Astrocyte (in vitro differentiated cells and primary cell): ENCODE data around the gene NAALADL1. TPM values are rescaled to one million over a fixed set of nuclear protein-coding genes. Genes with fewer than 3 reads are reported as not detected.
A peak's percentile ranks its signal among the peaks of the same experiment; 100 is the strongest.

Experiments
- DNase-seq: peaks from one replicate; pipeline ENCODE4 v3.0.0-alpha.2; 2010; ENCODE audit warnings: low read depth
- FAIRE-seq: peaks from 2 replicates; lab custom pipeline; 2011; peaks lifted over from hg19 to GRCh38; lab: Jason Lieb, UNC
- H2AFZ ChIP-seq: 2 replicates; pipeline ENCODE4 v1.6.0; 2012; ENCODE audit warnings: low read depth, low read length, inconsistent platforms
- H3K27ac ChIP-seq: 2 replicates; pipeline ENCODE4 v1.5.1; 2011; ENCODE audit warnings: low read depth, low read length, inconsistent platforms
- H3K27me3 ChIP-seq: 2 replicates; pipeline ENCODE4 v1.6.0; 2011; ENCODE audit warnings: low read length, inconsistent platforms; ENCODE audit not compliant: insufficient read depth
- H3K36me3 ChIP-seq: 2 replicates; pipeline ENCODE4 v1.5.1; 2011; ENCODE audit warnings: low read length, inconsistent platforms; ENCODE audit not compliant: insufficient read depth
- H3K4me1 ChIP-seq: 2 replicates; pipeline ENCODE4 v1.5.1; 2011; ENCODE audit warnings: low read length, inconsistent platforms; ENCODE audit not compliant: insufficient read depth
- H3K4me2 ChIP-seq: 2 replicates; pipeline ENCODE4 v1.6.0; 2012; ENCODE audit warnings: low read length, inconsistent platforms
- H3K4me3 ChIP-seq: 2 replicates; pipeline ENCODE4 v1.5.1; 2011; ENCODE audit warnings: low read depth, mild to moderate bottlenecking, low read length, inconsistent platforms; ENCODE audit not compliant: insufficient read depth
- H3K79me2 ChIP-seq: 2 replicates; pipeline ENCODE4 v1.6.0; 2012; ENCODE audit warnings: mild to moderate bottlenecking, low read length, inconsistent platforms; ENCODE audit not compliant: insufficient read depth
- H3K9ac ChIP-seq: 2 replicates; pipeline ENCODE4 v1.6.0; 2012; ENCODE audit warnings: mild to moderate bottlenecking, low read length, inconsistent platforms
- H3K9me3 ChIP-seq: 2 replicates; pipeline ENCODE4 v1.5.1; 2012; ENCODE audit warnings: low read depth, mild to moderate bottlenecking, low read length, inconsistent platforms; ENCODE audit not compliant: insufficient read depth
- H4K20me1 ChIP-seq: 2 replicates; pipeline ENCODE4 v1.6.0; 2012; ENCODE audit warnings: low read length, inconsistent platforms; ENCODE audit not compliant: insufficient read depth
- H3K27ac Mint-ChIP-seq: one replicate; pipeline ENCODE4 v1.8.0; 2021; ENCODE audit warnings: mild to moderate bottlenecking, mixed read lengths; ENCODE audit not compliant: unreplicated experiment
- H3K27me3 Mint-ChIP-seq: one replicate; pipeline ENCODE4 v1.8.0; 2021; ENCODE audit warnings: low read depth, mixed read lengths; ENCODE audit not compliant: unreplicated experiment
- H3K36me3 Mint-ChIP-seq: one replicate; pipeline ENCODE4 v1.8.0; 2021; ENCODE audit warnings: low read depth, mixed read lengths; ENCODE audit not compliant: unreplicated experiment
- H3K4me1 Mint-ChIP-seq: one replicate; pipeline ENCODE4 v1.8.0; 2021; ENCODE audit warnings: low read depth, mixed read lengths; ENCODE audit not compliant: unreplicated experiment
- H3K4me3 Mint-ChIP-seq: one replicate; pipeline ENCODE4 v1.8.0; 2021; ENCODE audit warnings: mild to moderate bottlenecking, moderate library complexity, mixed read lengths; ENCODE audit not compliant: unreplicated experiment
- H3K9me3 Mint-ChIP-seq: one replicate; pipeline ENCODE4 v1.8.0; 2021; ENCODE audit warnings: mild to moderate bottlenecking, mixed read lengths; ENCODE audit not compliant: unreplicated experiment
- EZH2 ChIP-seq: IDR thresholded peaks from 2 replicates; pipeline ENCODE4 v1.6.1; 2012; ENCODE audit warnings: mild to moderate bottlenecking, low read length, inconsistent platforms; ENCODE audit not compliant: insufficient read depth
- microRNA-seq: library from miRNA; unstranded; fragments of <30 nt; microRNA quantifications from one replicate; pipeline ENCODE4 v1.2.0, GENCODE V29; 2020
- total RNA-seq: library from RNA; stranded (reverse); gene quantifications from 2 replicates; pipeline ENCODE4 v1.2.1, GENCODE V29; 2021
- TF ChIP-seq, protein P1 (sequence below): IDR thresholded peaks from 2 replicates; pipeline ENCODE4 v1.5.1; 2011; ENCODE audit warnings: low read depth, mild to moderate bottlenecking, inconsistent platforms, low read length, moderate library complexity; ENCODE audit not compliant: insufficient read depth

NAALADL1 gene
- total RNA-seq, 1 donor from 2014 or later, result not detected

- H3K27me3 Mint-ChIP-seq, result peaks cover 9% of the 10 kb centered on the region
- DNase-seq (peak; percentile 44), FAIRE-seq (no peak)
- H3K27me3 ChIP-seq, result no peaks in the 10 kb centered on the region
- peak within 1 kb of the TSS; percentile 29 for H3K27ac Mint-ChIP-seq
- H3K4me3 Mint-ChIP-seq, result peak within 1 kb of the TSS; percentile 80
- peaks cover 7% of the 10 kb centered on the region for H3K4me1 ChIP-seq
- H3K36me3 Mint-ChIP-seq, result no peaks in the 10 kb centered on the region
- no peak within 1 kb of the TSS for H3K27ac ChIP-seq
- H4K20me1 ChIP-seq, result no peaks in the 10 kb centered on the region
- H3K4me2 ChIP-seq, result peak within 1 kb of the TSS; percentile 72
- peaks cover 9% of the 10 kb centered on the region for H3K4me1 Mint-ChIP-seq
- H3K79me2 ChIP-seq, result no peaks in the 10 kb centered on the region
- no peaks in the 10 kb centered on the region for H3K9me3 ChIP-seq
- H3K9me3 Mint-ChIP-seq, result peaks cover 5% of the 10 kb centered on the region
- H3K36me3 ChIP-seq, result no peaks in the 10 kb centered on the region
- TF ChIP-seq, protein P1, sequence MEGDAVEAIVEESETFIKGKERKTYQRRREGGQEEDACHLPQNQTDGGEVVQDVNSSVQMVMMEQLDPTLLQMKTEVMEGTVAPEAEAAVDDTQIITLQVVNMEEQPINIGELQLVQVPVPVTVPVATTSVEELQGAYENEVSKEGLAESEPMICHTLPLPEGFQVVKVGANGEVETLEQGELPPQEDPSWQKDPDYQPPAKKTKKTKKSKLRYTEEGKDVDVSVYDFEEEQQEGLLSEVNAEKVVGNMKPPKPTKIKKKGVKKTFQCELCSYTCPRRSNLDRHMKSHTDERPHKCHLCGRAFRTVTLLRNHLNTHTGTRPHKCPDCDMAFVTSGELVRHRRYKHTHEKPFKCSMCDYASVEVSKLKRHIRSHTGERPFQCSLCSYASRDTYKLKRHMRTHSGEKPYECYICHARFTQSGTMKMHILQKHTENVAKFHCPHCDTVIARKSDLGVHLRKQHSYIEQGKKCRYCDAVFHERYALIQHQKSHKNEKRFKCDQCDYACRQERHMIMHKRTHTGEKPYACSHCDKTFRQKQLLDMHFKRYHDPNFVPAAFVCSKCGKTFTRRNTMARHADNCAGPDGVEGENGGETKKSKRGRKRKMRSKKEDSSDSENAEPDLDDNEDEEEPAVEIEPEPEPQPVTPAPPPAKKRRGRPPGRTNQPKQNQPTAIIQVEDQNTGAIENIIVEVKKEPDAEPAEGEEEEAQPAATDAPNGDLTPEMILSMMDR, result no peak
- TF ChIP-seq EZH2, result no peak
- H3K4me3 ChIP-seq, result no peak within 1 kb of the TSS
- H3K9ac ChIP-seq, result no peak within 1 kb of the TSS
- H2AFZ ChIP-seq, result peak within 1 kb of the TSS; percentile 48
Measured at GRCh38 chr11:64996710-64997380, 61.5 kb downstream of the NAALADL1 start, which contains the start of gene BATF2. Gene BATF2, minus strand, starts transcription at chr11:64996971. Its CDS starts 57 bp downstream, at chr11:64996914.

DNA sequence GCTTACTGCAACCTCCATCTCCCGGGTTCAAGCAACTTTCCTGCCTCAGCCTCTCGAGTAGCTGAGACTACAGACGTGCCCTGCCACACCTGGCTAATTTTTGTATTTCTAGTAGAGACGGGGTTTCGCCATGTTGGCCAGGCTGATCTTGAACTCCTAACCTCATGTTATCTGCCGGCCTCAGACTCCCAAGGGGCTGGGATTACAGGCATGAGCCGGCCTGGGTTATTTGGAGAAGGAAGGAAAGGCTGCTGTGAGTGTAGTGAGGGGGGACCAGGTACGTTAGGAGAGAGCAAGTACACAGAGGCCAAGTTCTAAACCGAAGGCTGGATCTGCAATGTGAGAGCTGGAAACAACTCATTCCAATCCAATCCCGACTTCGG lies 62.0 kb downstream of the NAALADL1 start:
- Histone ChIP-seq H2AFZ (no peak overlapping the region), H3K36me3 (no peaks in the 10 kb centered on the region), H3K27me3 (no peaks in the 10 kb centered on the region), H3K4me1 (peaks cover 7% of the 10 kb centered on the region), H3K9ac (no peak overlapping the region), H4K20me1 (no peaks in the 10 kb centered on the region), H3K27ac (no peak overlapping the region), H3K4me2 (peak overlapping the region; percentile 72), H3K9me3 (no peaks in the 10 kb centered on the region), H3K4me3 (no peak overlapping the region), H3K79me2 (no peaks in the 10 kb centered on the region)
- Mint-ChIP-seq H3K4me1 (peaks cover 9% of the 10 kb centered on the region), H3K27ac (peak overlapping the region; percentile 29), H3K9me3 (peaks cover 5% of the 10 kb centered on the region), H3K27me3 (peaks cover 6% of the 10 kb centered on the region), H3K36me3 (no peaks in the 10 kb centered on the region), H3K4me3 (peak overlapping the region; percentile 80)
- TF ChIP-seq, protein P1, result no peak
- TF ChIP-seq EZH2, result no peak
- FAIRE-seq, result no peak
- no peak for DNase-seq

Small RNA genes lying within 50 kb of the gene (microRNA-seq; reads per million reads assigned to microRNA genes)
- 1.9 reads per million for gene MIR6879

Other genes with a start within 250 kb of the NAALADL1 start
- 26.0 and 27.5 TPM in 2 replicates for gene MEN1, start 248.0 kb downstream of the NAALADL1 start, total RNA-seq
- gene CDC42BPG, start 213.9 kb downstream of the NAALADL1 start, total RNA-seq, result 2.0 and 4.6 TPM in 2 replicates
- 182 and 201 TPM in 2 replicates for gene EHD1, start 179.9 kb downstream of the NAALADL1 start, total RNA-seq
- 21.4 and 21.8 TPM in 2 replicates for gene ATG2A, start 141.3 kb downstream of the NAALADL1 start, total RNA-seq
- gene PPP2R5B, start 133.9 kb downstream of the NAALADL1 start, total RNA-seq, result 22.5 and 24.1 TPM in 2 replicates
- not detected in 2 replicates for gene GPHA2, start 122.7 kb downstream of the NAALADL1 start, total RNA-seq
- not detected in 2 replicates for gene MAJIN, start 86.4 kb downstream of the NAALADL1 start, total RNA-seq
- 4.5 and 5.0 TPM in 2 replicates for gene BATF2, start 61.6 kb downstream of the NAALADL1 start, total RNA-seq
- 41.7 and 47.6 TPM in 2 replicates for gene ARL2, start 44.4 kb downstream of the NAALADL1 start, total RNA-seq
- gene SNX15, start 31.1 kb downstream of the NAALADL1 start, total RNA-seq, result 15.4 and 18.5 TPM in 2 replicates
- 13.8 and 14.6 TPM in 2 replicates for gene SAC3D1, start 17.3 kb downstream of the NAALADL1 start, total RNA-seq
- gene CDCA5, start 25.5 kb upstream of the NAALADL1 start, total RNA-seq, result 6.0 and 6.3 TPM in 2 replicates
- 37.9 and 46.3 TPM in 2 replicates for gene ZFPL1, start 25.7 kb upstream of the NAALADL1 start, total RNA-seq
- 40.0 and 41.4 TPM in 2 replicates for gene VPS51, start 37.7 kb upstream of the NAALADL1 start, total RNA-seq
- 18.0 and 23.9 TPM in 2 replicates for gene TM7SF2, start 53.3 kb upstream of the NAALADL1 start, total RNA-seq
- gene ZNHIT2, start 59.1 kb upstream of the NAALADL1 start, total RNA-seq, result 8.1 and 10.0 TPM in 2 replicates
- 670 and 694 TPM in 2 replicates for gene FAU, start 63.6 kb upstream of the NAALADL1 start, total RNA-seq
- 42.6 and 45.1 TPM in 2 replicates for gene MRPL49, start 63.8 kb upstream of the NAALADL1 start, total RNA-seq
- 43.0 and 49.9 TPM in 2 replicates for gene SYVN1, start 76.0 kb upstream of the NAALADL1 start, total RNA-seq
- gene SPDYC, start 111.7 kb upstream of the NAALADL1 start, total RNA-seq, result not detected in 2 replicates
- gene CAPN1, start 123.4 kb upstream of the NAALADL1 start, total RNA-seq, result 178 and 217 TPM in 2 replicates
- 5.2 and 6.0 TPM in 2 replicates for gene POLA2, start 203.4 kb upstream of the NAALADL1 start, total RNA-seq